ENCODE results near the gene SRGAP3.

SRGAP3 gene

DNA sequence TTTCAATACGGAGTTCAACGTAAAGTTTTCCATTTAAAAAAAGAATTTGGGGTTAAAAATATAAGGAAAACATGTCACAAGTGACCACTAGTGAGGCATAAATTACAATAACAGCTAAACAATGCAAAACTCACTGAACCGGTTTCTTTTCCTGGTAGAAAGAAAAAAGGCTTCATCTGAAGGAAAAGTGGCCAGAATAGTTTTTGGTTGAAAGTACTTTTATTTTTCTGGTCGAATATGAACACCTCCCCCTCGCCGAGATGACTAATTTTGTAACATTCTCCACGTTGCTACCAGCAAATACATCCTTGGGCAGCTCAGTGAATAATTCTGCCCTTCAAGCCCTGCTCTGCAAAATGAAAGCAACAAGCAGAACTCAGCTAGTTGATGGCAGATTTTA lies 3.9 kb upstream of the SRGAP3 start:
- no peak for DNase-seq (ENCODE audit: low read depth)

DNA sequence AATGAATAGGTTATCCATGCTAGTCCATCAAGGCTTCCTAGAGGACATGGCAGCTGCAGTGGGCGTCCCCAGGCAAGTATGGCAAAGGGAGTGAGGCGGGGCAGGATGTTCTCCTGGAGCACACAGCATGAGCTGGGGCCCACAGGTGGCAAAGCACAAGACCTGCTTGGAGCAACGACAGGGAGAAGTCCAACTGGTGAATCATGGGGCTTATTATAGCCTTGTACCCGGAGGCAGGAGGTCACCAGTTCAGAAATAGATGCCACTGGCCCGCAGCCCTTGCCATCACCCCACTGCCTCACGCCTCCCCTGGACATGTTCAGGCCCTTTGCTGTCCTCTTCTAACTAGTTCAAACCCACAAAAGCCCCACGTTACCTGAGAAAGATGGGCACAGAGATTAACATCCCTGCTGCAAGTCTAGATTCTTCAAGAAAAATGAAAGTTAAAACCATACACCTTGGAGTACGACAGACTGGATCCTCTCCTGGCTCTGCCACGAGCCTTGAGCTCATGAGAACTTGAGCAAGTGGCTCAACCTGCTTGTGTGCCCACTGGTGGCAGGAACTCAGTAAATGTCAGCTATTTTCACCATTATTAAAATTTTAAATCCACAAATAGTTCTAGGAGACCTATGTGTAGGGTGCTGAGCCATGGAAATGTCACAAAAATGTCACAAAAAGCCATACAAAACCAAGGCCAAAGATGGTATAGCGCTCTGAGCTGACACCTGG lies 1.8 kb upstream of the SRGAP3 start:
- no peak for DNase-seq (ENCODE audit: low read depth)

GRCh38 chr3:9250236-9250635 lies 790 bp upstream of the SRGAP3 start:
- DNase-seq (ENCODE audit: low read depth): no peak

GRCh38 chr3:9248522-9249271 lies 749 bp downstream of the SRGAP3 start:
- DNase-seq (ENCODE audit: low read depth): no peak

- no peak for DNase-seq (ENCODE audit: low read depth)
Observed at GRCh38 chr3:9247941-9248521, 1.4 kb downstream of the SRGAP3 start.

DNA sequence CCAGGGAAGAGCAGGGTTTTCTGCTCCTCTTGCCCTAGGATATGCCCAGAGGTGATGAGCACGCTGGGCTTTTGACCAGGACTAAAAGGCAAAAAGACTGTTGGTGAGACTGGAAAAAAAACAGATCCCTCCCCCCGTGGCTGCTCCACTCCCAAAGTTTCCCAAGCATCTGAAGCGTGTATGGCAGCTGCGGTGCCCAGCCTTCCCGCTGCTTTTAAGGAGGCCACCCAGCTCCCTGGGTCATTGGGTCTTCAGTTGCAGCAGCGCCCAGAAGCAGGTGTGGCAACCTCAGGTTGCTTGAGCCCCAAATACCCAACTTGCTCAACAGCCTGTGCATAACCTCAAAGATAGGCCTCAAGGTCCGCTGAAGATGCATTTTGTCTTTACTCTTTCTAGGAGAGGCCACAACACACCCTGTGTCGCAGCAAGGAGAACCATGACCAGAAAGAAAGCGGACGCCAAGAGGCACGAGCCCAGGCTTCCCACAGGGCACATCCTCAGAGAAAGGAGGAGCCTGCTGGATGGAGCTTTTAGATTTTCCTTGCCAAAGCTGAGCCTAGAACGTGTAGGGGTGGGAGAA lies 2.0 kb downstream of the SRGAP3 start:
- no peak for DNase-seq (ENCODE audit: low read depth)

DNA sequence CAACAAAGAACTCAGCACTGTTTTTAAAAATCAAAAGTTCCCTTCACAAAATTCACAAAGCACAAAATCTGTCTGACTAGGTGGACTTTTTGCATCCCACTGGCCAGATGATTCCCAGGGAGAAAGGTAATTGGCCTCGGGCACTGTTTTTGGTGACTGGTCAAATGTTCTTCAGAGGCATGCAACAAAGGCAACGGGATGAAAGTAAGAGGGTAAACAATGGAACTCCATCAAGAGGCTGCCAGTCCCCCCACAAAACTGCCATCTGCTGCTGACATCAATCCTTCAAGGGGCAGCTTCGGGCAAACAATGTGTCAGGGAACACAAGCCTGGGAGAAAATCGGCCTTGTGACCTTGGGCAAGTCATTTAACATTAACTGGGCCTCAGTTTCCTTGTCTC lies 3.3 kb downstream of the SRGAP3 start:
- DNase-seq (ENCODE audit: low read depth): no peak

- no peak for DNase-seq (ENCODE audit: low read depth)
Observed at GRCh38 chr3:9244495-9245183, 4.8 kb downstream of the SRGAP3 start.

GRCh38 chr3:9241956-9242355 lies 7.5 kb downstream of the SRGAP3 start:
- no peak for DNase-seq (ENCODE audit: low read depth)

DNA sequence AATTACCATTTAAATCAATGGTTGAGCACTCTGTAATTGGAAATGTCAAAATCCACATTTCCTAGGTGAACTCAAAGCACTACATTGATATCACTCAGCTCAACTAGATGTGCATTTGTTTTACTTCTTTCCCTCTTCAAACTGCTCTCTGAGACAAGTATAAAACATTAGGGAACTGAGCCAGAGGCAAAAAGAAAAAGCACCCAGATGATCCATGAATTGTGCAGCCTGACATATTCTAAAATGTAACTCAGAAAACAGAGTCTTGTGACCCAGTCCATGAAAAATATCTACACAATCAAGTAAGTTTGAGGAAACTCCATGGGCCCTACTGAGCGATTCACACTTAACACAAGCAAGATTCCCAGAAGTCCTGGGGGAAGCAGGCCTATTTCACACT lies 9.8 kb downstream of the SRGAP3 start:
- no peak for DNase-seq (ENCODE audit: low read depth)

DNA sequence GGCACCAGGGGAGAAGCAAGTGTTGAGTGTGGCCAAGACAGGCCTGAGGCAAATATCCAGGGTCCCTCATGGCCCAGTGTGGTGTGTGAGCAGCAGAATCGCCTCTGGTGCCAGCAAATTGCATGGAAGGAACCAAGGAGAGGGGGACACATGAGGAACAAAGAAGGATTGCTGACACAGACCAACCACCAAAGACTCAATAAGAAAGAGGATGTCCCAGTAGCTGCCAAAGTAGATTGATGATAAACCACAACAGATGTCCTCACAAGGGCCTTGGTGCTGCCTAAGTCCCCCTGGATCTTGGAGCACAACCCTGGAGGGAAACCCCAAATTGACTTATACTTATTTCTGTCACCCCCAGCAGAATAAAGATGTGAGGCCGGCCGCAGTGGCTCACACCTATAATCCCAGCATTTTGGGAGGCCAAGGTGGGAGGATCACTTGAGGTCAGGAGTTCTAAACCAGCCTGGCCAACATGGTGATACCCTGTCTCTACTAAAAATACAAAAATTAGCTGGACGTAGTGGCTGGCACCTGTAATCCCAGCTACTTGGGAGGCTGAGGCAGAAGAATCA lies 10.6 kb downstream of the SRGAP3 start:
- DNase-seq (ENCODE audit: low read depth): no peak

DNA sequence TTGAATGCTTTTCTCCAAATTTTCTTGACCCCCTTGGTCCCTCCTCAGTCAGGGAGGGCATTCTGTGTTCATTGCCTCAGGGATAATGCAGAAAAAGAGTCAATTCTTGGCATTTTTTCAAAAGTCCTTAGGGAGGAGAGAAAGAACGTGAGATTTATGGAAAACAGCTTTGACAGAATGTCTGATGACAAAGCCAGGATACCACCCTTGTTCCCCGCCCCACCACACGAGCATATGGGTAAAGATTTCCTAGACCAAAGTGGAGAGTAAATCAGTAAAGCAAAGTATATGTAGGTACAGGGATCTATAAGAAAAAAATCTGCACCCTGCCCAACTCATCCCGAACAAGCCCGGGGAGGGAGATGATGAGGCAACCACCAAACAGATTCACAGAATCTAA lies 11.2 kb downstream of the SRGAP3 start:
- DNase-seq (ENCODE audit: low read depth): no peak

DNA sequence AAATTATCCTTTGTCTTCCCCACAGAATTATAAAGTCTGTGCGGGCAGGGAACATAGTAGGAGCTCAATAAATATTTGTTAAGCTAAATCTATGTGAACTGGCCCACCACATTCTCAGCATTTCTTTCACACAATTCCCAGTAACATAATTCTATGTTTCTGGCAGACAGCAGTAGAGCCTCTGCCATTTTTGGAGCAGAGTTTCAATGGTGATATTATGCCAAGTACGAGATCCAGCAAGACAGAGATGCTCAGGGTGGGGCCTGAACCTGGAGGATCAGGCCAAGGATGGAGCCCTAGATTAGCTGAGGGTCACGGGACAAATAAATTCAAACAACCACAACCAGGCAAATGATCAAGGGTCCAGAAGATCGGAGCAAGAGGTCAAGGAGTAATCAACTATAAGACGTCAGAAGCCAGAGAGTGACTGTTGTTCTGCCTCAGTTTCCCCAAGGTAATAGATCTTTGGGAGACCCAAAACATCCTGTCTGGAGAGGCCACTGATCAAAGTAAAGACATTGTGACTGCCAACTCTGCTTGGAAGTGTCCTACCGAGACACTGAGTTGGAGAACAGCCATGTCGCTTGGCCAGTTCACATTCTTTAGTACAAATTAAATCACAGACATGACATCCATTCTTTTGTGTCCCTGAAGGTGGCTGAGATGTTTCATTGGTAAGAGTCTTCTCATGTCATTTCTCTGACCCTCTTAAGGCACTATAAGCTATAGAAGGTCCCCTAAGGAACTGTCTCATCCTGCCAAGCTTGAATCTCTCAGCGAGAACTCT lies 15.4 kb downstream of the SRGAP3 start:
- DNase-seq (ENCODE audit: low read depth): no peak

GRCh38 chr3:9233101-9233500 lies 16.3 kb downstream of the SRGAP3 start:
- no peak for DNase-seq (ENCODE audit: low read depth)

DNA sequence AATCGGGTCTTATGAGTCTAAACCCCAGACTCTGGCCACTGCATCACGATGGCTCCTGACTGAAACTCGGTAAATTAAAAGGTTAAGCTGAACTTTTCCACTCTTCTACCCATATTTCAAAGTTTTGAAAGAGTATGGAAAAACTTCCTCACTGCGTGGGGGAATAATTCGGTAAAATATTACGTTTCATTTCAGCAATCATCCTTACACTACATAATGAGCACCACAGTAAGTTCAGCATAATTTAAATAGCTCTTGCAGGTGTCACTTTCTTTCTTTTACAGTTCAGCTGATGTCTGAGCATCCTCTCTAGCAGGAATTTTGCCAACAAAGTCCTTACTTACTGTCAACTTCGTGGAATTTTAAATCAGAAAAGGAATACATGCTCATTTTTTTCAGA lies 17.5 kb downstream of the SRGAP3 start:
- no peak for DNase-seq (ENCODE audit: low read depth)

- DNase-seq (ENCODE audit: low read depth): no peak
Observed at GRCh38 chr3:9231471-9231870, 18.0 kb downstream of the SRGAP3 start.

DNA sequence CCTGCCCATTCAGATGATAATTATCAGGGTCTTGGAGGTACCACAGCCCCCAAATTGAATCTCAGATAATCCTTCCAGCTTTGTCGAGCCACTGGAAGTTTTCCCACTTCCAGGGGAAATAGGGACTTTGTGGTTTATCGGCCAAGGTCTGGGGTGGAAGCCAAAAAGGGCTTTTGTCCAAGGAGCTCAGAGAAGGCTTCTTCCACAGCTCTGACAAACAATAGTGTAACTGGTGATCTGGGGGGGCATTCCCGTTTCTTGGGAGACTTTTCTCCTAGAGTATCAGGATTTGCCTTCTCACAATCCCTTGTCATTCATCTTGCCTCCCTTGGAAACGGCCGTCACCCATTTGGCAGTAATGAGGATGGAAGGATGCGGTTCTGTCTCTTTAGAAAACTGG lies 18.4 kb downstream of the SRGAP3 start:
- DNase-seq (ENCODE audit: low read depth): no peak

GRCh38 chr3:9230596-9230995 lies 18.9 kb downstream of the SRGAP3 start:
- DNase-seq (ENCODE audit: low read depth): no peak

GRCh38 chr3:9229879-9230278 lies 19.6 kb downstream of the SRGAP3 start:
- no peak for DNase-seq (ENCODE audit: low read depth)

DNA sequence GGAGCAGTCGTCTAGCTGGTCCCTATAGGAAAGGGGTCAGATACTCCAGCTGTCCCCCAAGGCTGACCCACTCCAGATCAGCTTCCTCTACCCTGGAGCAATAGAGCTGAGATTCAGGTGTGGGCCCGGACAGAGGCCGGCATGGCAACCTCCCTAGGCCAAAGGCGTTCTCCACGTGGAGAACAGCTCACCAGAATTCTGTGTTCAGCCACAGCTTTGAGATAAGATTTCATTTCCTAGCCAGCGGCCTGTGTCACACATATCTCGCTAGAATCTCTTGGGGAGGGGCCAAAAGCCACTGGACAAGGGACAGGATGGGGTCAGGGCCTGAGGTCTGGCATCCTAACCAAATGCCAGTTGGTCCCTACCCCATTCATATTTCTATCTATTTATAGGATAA lies 20.1 kb downstream of the SRGAP3 start:
- no peak for DNase-seq (ENCODE audit: low read depth)

GRCh38 chr3:9226326-9226725 lies 23.1 kb downstream of the SRGAP3 start:
- DNase-seq (ENCODE audit: low read depth): no peak
